Lower lobe of right lung (tissue), 2 donors: ENCODE results near the gene BLOC1S6. TPM values are rescaled to one million over a fixed set of nuclear protein-coding genes. Genes with fewer than 3 reads are reported as not detected.
"Not testable (repeated sequence)": the region's sequence is repeated elsewhere in the genome, so short reads cannot be mapped to it uniquely, and the experiment has no call there.

ENCODE experiments used
- ATAC-seq, 2 donors: fragments of 200-7000 bp; cut with Tn5 transposase; one replicate each; pipeline ENCODE4 v1.9.1; 2020 to 2022; ENCODE audit warnings: mild to moderate bottlenecking in 2 of 2, moderate library complexity in 2 of 2
- DNase-seq: peaks from one replicate; pipeline ENCODE4 v3.0.0-alpha.2; 2020
- H3K27ac ChIP-seq: fragments of 200-600 bp; one replicate; pipeline ENCODE4 v1.8.0; 2022
- H3K27me3 ChIP-seq: fragments of 200-600 bp; one replicate; pipeline ENCODE4 v1.8.0; 2022; ENCODE audit warnings: low read depth
- H3K36me3 ChIP-seq: fragments of 200-600 bp; one replicate; pipeline ENCODE4 v1.8.0; 2022; ENCODE audit warnings: mild to moderate bottlenecking
- H3K4me1 ChIP-seq: fragments of 200-600 bp; one replicate; pipeline ENCODE4 v1.8.0; 2022
- H3K4me3 ChIP-seq: fragments of 200-600 bp; one replicate; pipeline ENCODE4 v1.8.0; 2022; ENCODE audit warnings: mild to moderate bottlenecking
- H3K9me3 ChIP-seq: fragments of 200-600 bp; one replicate; pipeline ENCODE4 v1.8.0; 2022
- CTCF ChIP-seq: fragments of 200-600 bp; IDR thresholded peaks from one replicate; pipeline ENCODE4 v1.8.0; 2022; ENCODE audit warnings: antibody characterized with exemption, mild to moderate bottlenecking
- intact Hi-C: fragments of 100-400 bp; cut with DNase I; formaldehyde crosslinking; loops from one replicate; pipeline ENCODE4 v1.11.0; 2022
- total RNA-seq: library from RNA; stranded (reverse); fragmentation: NEBNext Ultra II Directional; extraction: Animal tissue kit (Norgen Biotek cat#: 25700); gene quantifications from one replicate; pipeline ENCODE4 v1.2.1, GENCODE V29; 2021
- donor health status: DM: no; HTN: yes; CAD: no; lungs with severe emphysema.

BLOC1S6 gene
- total RNA-seq, 1 donor from 2014 or later, result 41.0 TPM

- Histone ChIP-seq H3K4me1 (peaks cover 67% of the 10 kb centered on the region), H3K36me3 (no peaks in the 10 kb centered on the region), H3K4me3 (no peak overlapping the region), H3K27me3 (no peaks in the 10 kb centered on the region), H3K27ac (no peak overlapping the region), H3K9me3 (no peaks in the 10 kb centered on the region)
- DNase-seq (no peak), ATAC-seq (no peak)
- intact Hi-C loops, result no loop called here
- no peak for TF ChIP-seq CTCF
These were observed 60.6 kb downstream of the BLOC1S6 start for GRCh38 chr15:45647828-45648227.

- peak overlapping the region; percentile 25 for H3K27ac ChIP-seq
- no peak for DNase-seq
These were observed 61.5 kb downstream of the BLOC1S6 start for GRCh38 chr15:45648521-45649200.

GRCh38 chr15:45650007-45650406 is 62.8 kb downstream of the BLOC1S6 start:
- Histone ChIP-seq H3K4me1 (peaks cover 60% of the 10 kb centered on the region), H3K27ac (peak overlapping the region; percentile 8)
- ATAC-seq, H3K4me3 ChIP-seq, DNase-seq, H3K36me3 ChIP-seq, H3K9me3 ChIP-seq, intact Hi-C loops, H3K27me3 ChIP-seq: not testable (repeated sequence)

More at GRCh38 chr15:45648521-45649200, 61.5 kb downstream of the BLOC1S6 start:
- Histone ChIP-seq H3K4me3 (no peak overlapping the region), H3K4me1 (peaks cover 67% of the 10 kb centered on the region), H3K36me3 (no peaks in the 10 kb centered on the region), H3K9me3 (no peaks in the 10 kb centered on the region), H3K27me3 (no peaks in the 10 kb centered on the region)
- TF ChIP-seq CTCF, result no peak
- intact Hi-C loops, result no loop called here
- peak; percentile 57 to 73 for ATAC-seq

GRCh38 chr15:45650889-45651525 is 63.8 kb downstream of the BLOC1S6 start:
- no peaks in the 10 kb centered on the region for H3K9me3 ChIP-seq
- DNase-seq (no peak), ATAC-seq (peak in 1 of 2 donors; percentile 7)
- intact Hi-C loops, result no loop called here
- H3K27ac ChIP-seq, result no peak overlapping the region
- no peaks in the 10 kb centered on the region for H3K36me3 ChIP-seq
- H3K27me3 ChIP-seq, result no peaks in the 10 kb centered on the region
- H3K4me1 ChIP-seq, result peaks cover 50% of the 10 kb centered on the region
- no peak overlapping the region for H3K4me3 ChIP-seq
- no peak for TF ChIP-seq CTCF

GRCh38 chr15:45653702-45654424 is 66.7 kb downstream of the BLOC1S6 start:
- no peaks in the 10 kb centered on the region for H3K36me3 ChIP-seq
- peak; percentile 51 to 62 for ATAC-seq
- no peak for DNase-seq
- H3K4me3 ChIP-seq, result no peak overlapping the region
- no peak for TF ChIP-seq CTCF
- intact Hi-C loops, result no loop called here
- peaks cover 42% of the 10 kb centered on the region for H3K4me1 ChIP-seq
- no peaks in the 10 kb centered on the region for H3K27me3 ChIP-seq
- peak overlapping the region; percentile 39 for H3K27ac ChIP-seq
- H3K9me3 ChIP-seq, result no peaks in the 10 kb centered on the region
